Stimulated activated CD4-positive, alpha-beta T cell treated with anti-CD3 and anti-CD28 coated beads, Interleukin-12 subunit alpha, Interleukin-12 subunit beta, amount 100 ng/mL, for 4 hours (primary cell): ENCODE data around the gene TOP2A.

Experiments
- DNase-seq: peaks from one replicate; pipeline ENCODE4 v3.0.0-alpha.2; 2020

TOP2A gene

DNA sequence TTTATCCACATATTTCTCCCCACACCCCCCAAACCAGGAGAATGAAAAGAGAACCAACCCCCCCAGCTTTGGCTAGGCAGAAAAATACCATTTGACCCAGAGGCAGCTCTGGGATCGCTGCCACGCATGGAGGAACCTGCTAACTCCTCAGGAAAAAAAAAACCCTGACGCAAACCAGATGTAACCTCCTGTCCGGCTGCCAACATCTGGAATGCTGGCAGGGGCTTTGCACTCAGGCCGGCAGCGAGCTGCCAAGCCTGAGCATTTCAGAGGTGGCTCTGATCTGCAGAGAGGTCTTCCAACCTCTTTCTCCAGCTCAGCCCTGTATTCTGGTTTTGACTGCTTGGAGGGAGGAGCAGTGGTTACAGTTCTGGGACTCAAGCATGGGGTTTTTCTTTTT, 33.7 kb upstream of the TOP2A start:
- no peak for DNase-seq

DNA sequence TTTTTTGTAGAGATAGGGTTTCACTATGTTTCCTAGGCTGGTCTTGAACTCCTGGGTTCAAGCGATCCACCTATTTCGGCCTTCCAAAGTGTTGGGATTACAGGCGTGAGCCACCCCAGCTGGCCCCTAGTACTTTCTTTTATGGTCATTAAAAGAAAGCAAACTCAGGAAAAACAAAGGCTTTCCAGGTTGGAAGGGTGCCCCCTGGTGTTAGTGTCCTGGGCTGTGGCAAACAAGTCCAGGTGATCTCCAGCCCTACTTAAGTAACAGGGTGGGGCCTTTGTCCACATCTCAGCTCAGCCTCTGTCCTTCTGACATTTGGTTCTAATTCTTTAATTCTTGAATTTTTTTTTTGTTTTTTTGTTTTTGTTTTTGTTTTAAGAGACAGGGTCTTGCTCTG, 32.5 kb upstream of the TOP2A start:
- peak; percentile 32 for DNase-seq

DNA sequence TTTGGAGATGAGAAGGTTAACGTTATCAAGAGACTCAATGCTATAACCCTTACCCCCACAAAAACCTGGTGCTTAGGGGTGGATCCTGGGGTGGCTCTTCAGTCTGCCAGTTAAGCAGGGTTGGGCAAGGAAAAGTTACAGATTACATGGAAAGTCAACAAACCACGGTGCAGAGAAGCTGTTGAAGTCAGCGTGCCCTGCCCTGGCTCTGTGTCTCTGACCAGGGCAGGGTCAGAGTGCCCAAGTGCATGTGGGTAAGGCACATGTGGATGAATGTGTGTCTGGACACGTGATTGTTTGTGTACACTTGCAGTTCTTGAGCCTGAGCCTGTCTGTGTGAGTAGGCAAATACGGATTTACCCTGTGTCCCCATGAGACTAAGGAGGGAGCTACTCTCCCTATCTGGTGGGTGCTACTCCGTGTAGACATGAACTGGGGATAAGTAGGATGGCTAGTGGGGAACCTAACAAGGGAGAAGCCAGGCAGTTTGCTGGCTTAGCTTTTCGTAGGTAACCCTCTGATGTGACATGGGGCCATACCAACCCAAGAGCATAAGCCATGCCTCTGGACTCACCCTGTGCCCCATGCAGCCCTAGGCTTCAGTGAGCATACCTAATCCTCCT, 31.1 kb upstream of the TOP2A start:
- no peak for DNase-seq

GRCh38 chr17:40448213-40448638, 30.5 kb upstream of the TOP2A start:
- DNase-seq = no peak

- no peak for DNase-seq
These were observed 30.1 kb upstream of the TOP2A start for GRCh38 chr17:40447806-40448205.

- DNase-seq = no peak
These were observed 29.5 kb upstream of the TOP2A start for GRCh38 chr17:40447148-40447644.

DNA sequence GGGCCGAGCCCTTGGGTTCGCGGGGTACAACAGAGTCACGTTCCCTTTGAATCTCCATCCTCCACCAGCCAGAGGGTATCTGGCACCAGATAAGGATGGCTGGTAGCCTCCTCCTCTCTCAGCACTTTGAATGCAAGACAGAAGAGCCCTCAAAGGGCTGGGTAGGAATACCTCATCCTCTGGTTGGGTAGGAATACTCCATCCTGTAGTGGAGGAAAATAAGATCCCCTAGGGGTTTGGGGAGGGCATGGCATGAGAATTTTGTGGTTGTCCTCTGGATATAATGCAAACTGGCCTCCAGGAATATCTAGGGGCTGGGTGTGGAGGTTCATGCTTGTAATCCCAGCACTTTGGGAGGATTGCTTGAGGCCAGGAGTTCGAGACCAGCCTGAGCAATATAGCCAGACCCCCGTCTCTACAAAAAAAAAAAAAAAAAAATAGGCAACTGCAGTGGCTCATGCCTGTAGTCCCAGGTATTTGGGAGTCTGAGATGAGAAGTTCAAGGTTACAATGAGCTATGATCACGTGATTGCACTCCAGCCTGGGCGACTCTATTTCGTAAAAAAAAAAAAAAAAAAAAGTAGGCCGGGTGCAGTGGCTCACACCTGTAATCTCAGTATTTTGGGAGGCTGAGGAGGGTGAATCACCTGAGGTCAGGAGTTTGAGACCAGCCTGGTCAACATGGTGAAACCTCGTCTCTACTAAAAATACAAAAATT, 28.2 kb upstream of the TOP2A start:
- DNase-seq = no peak

GRCh38 chr17:40443988-40444899, 26.5 kb upstream of the TOP2A start:
- DNase-seq = no peak

GRCh38 chr17:40443196-40443987, 25.7 kb upstream of the TOP2A start, which contains the start of gene IGFBP4:
Gene IGFBP4 (plus strand): TSS chr17:40443450. CDS start chr17:40443736, 286 bp downstream.
- DNase-seq = peak; percentile 68

DNA sequence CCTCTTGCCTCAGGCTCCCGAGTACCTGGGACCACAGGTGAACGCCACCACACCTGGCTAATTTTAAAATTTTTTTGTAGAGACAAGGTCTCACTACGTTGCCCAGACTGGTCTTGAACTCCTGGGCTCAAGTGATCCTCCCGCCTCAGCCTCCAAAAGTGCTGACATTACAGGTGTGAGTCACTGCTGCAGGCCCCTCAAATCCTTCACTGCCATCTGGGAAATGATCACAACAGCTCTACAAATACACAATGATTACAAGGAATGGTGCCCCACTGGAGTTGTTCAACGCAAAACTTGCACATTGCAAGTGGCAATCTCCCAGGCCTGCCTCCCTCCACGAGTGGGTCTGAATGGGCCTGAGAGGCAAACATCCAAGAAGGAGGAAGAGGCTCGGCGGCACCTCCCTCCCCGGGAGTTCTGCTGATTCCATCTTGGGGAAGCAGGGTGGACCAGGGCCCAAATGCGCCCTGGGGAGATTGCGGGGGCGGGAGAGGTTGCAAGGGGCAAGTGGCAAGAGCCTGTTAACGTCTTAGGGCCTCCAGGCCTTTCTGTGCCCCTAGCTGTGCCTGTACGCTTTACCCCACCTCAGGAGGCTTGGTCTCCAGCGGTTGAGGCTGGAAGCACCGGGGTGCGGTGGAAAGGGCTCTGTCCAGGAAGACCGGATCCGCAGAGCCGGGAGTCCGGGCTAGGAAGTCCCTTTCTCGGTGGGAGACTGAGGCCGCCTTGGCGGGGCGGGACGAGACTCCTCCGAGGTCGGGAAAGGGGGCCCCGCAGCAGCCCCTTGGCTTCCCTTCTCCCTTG, 24.9 kb upstream of the TOP2A start:
- no peak for DNase-seq

GRCh38 chr17:40440166-40440565, 22.5 kb upstream of the TOP2A start:
- DNase-seq = no peak

GRCh38 chr17:40437095-40437732, 19.5 kb upstream of the TOP2A start:
- DNase-seq = no peak

DNA sequence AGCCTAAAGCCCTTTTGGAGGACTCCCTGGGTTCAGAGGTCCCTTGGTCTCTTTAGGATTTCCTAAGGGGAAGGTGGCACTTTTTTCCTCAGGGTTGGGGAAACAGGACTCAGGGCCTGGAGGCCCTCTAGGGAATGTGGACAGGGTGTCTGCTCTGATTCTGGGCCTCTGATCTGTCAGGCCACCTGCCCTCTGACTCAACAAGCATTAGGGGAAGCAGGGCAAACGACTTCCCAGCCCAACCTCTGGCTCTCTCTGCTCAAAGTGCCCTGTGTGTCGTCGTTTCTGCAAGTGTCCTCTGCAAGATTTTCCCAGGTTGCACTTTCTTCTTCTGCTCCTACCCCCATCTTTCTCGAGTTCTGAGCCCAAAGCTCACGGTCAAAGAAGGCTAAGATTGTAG, 18.9 kb upstream of the TOP2A start:
- no peak for DNase-seq

DNA sequence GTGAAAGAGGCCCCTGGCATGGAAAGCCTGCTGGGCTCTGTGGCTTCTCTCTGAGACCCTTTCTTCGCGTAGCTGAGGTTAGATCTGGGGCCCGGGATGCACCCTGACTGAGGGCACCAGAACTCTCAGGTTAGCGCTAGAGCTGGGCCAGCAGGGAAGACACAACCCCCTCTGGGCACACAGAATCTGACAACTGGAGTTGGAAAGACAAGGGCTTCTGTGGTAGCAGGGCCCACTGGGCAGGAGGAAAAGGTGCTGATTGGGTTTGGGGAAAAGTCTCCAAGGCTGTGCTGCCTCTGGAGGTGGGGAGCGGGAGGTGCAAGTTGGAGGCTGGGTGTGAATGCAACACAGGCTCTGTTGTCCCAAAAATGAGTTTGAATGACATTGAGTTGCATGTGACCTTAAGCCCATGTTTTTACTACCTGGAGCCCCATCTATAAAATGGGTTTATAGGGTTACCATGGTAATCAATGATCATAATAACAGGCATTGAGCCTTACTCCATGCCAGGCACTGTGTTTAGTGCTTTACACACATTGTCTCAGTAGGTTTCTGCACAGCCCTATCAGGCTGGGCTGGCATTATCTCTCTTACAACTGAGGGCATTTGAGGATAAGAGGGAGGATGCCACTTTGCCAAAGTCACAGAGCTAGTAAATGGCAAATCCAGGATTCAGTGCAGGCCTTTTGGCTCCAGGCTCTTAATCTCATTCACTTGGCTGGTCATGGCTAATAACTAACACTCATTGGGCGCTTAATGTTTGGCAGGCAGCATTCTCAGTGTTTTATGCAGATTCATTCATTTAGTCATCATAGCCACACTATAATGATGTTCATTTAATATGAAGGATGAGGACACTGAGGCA, 16.1 kb upstream of the TOP2A start:
- DNase-seq = no peak

DNA sequence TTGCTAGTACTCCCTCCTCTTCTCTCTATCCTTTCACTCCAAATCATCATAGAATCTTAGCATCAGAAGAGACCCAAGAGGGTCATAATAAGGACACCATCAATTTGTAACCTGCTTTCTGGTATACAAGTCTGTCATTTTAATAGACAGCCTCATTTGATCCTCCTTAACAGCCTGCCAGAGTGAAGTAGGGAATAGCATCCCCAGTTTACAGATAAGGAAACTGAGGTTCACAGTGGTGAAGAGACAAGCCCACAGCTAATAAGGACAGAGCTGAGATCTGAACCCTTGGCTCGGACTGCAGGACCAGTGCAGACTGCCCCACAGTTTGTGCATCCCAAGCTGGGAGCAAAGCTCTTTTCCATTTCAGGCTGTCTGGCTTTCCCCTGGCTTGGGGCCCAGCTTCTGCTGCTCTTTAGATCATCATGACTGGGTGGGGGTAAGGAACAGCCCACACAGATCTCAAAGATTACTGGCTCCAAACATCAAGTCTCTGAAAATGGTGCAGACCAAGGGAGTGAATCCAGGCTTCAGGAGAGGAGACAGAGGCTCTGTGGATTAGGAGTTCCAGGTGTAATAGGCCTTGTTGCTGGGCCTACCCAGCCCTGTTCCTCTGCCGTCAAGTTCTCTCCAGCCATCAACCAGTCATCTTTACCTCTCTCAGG, 15.3 kb upstream of the TOP2A start:
- DNase-seq = no peak

DNA sequence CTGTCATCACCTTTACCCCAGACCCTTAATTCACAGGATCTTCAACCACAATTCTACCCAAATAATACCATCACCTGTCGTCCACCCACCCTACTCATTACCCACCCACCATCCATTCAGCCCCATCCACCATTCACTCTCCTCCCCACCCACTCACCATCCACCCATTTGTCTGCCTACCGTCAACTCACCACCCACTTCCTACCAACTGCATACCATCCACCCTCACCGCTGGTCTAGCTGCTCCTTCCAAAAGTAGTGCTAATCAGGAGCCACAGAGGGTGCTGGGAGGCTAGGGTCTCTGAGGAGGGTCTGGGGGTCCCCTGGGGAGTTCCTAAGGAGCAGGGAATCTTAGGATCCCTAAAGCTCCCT, 13.5 kb upstream of the TOP2A start:
- DNase-seq = no peak

DNA sequence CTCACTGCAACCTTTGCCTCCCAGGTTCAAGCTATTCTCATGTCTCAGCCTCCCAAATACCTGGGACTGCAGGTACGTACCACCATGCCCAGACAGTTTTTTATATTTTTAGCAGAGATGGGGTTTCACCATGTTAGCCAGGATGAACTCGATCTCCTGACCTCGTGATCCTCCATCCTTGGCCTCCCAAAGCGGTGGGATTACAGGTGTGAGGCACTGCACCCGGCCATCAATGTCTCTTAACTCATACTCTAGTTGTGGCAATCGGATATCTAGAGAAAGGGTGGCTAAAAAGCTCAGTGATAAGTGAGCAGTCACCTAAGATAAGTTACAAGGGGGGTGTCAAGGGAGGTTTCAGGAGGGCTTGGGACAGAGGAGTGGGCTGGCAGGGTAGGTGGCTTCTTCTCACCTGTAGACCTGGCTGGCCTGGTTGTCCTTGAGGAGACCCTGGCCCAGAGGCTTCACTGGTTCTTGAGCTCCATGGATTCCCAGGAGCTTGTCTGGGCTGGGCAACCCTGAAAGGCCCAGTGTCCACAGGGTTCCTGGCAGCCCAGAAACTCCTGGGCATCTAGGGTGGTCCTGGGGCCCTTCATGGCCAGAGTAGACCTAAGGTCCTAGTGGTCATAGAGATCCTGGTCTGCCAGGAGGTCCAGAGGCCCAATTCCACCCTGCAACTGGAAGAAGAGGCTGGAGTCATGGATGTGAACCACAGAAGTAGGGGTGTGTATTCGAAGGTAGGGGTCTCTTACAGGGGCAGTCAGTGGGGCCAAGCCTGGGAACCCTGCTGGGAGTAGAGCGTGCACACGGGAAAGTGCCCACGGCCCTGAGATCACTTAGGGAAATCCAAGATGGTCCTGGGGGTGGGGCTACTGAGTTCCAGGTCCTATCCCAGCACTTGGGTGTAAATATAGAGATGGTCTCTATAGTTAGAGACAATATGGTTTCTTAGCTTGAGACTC, 12.9 kb upstream of the TOP2A start:
- DNase-seq = no peak

- DNase-seq = no peak
These were observed 9.4 kb upstream of the TOP2A start for GRCh38 chr17:40427002-40427491.
